Esophagus squamous epithelium (tissue), 4 donors: ENCODE measurements around the gene YBX3.

Source experiments
- POLR2A ChIP-seq, 4 donors: fragments of 450-650 bp; IDR thresholded peaks; one replicate each; pipeline ENCODE4 v1.6.1; 2017; ENCODE audit warnings: antibody characterized with exemption in 4 of 4, mild to moderate bottlenecking in 4 of 4, moderate library complexity in 3 of 4
- TF ChIP-seq, protein P1 (sequence below), 6 experiments: fragments of 450-650 bp in 4 of 6; fragments of 200-600 bp in 2 of 6; sonication (generic) in 2 of 6; IDR thresholded peaks; one replicate each; pipeline ENCODE4 v1.5.1; 2016 to 2019; ENCODE audit warnings: antibody characterized with exemption in 6 of 6, mild to moderate bottlenecking in 4 of 6, moderate library complexity in 4 of 6

DNA sequence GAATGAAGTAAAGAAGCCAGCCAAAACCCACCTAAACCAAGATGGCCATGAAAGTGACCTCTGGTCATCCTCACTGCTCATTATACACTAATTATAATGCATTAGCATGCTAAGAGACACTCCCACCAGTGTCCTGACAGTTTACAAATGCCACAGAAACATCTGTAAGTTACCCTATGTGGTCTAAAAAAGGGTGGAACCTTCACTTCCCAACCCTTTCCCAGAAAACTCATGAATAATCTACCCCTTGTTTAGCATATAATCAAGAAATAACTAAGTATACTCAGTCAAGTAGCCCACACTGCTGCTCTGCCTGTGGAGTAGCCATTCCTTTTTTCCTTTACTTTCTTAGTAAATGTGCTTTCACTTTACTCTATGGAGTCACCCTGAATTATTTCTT, 69.1 kb downstream of the YBX3 start:
- TF ChIP-seq, protein P1, sequence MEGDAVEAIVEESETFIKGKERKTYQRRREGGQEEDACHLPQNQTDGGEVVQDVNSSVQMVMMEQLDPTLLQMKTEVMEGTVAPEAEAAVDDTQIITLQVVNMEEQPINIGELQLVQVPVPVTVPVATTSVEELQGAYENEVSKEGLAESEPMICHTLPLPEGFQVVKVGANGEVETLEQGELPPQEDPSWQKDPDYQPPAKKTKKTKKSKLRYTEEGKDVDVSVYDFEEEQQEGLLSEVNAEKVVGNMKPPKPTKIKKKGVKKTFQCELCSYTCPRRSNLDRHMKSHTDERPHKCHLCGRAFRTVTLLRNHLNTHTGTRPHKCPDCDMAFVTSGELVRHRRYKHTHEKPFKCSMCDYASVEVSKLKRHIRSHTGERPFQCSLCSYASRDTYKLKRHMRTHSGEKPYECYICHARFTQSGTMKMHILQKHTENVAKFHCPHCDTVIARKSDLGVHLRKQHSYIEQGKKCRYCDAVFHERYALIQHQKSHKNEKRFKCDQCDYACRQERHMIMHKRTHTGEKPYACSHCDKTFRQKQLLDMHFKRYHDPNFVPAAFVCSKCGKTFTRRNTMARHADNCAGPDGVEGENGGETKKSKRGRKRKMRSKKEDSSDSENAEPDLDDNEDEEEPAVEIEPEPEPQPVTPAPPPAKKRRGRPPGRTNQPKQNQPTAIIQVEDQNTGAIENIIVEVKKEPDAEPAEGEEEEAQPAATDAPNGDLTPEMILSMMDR (IDR thresholded peaks at IDR 0.05): no peak
- no peak for TF ChIP-seq POLR2A (IDR thresholded peaks at IDR 0.05)
